Adrenal gland (tissue), 5 donors: Measurements from ENCODE around the gene SDR39U1.

Experiments used
- CTCF ChIP-seq, 6 experiments: fragments of 450-650 bp in 4 of 6; fragments of 200-600 bp in 2 of 6; sonication (generic) in 1 of 6; IDR thresholded peaks; 1 replicate in 5 of 6; 2 replicates in 1 of 6; pipeline versions ENCODE4 v1.5.1 to v1.8.0; 2016 to 2021; ENCODE audit warnings: antibody characterized with exemption in 6 of 6, mild to moderate bottlenecking in 2 of 6, moderate library complexity in 1 of 6
- POLR2A ChIP-seq, 2 donors: fragments of 450-650 bp; IDR thresholded peaks; one replicate each; pipeline ENCODE4 v1.6.1; 2017; ENCODE audit warnings: antibody characterized with exemption in 2 of 2, mild to moderate bottlenecking in 2 of 2, moderate library complexity in 1 of 2
- donor health status: DM: no; HTN: no; CAD: no.

- no peak for TF ChIP-seq CTCF (IDR thresholded peaks at IDR 0.05)
- TF ChIP-seq POLR2A (IDR thresholded peaks at IDR 0.05), result no peak
These were observed 36.2 kb downstream of the SDR39U1 start for GRCh38 chr14:24406416-24406815.
